Peyer's patch (tissue), 4 donors: Measurements from ENCODE around the gene TATDN2. TPM values are rescaled to one million over a fixed set of nuclear protein-coding genes. Genes with fewer than 3 reads are reported as not detected.

ENCODE experiments used
- DNase-seq, 3 donors: peaks; one replicate each; pipeline ENCODE4 v3.0.0-alpha.2; 2017 to 2019
- H3K27ac ChIP-seq, 4 donors: fragments of 200-600 bp; sonication (generic); one replicate each; pipeline ENCODE4 v1.5.1; 2016 to 2019
- H3K27me3 ChIP-seq, 2 donors: fragments of 200-600 bp; sonication (generic); one replicate each; pipeline ENCODE4 v1.5.1; 2019
- H3K36me3 ChIP-seq, 3 donors: fragments of 200-600 bp; sonication (generic); one replicate each; pipeline ENCODE4 v1.5.1; 2016 to 2019
- H3K4me1 ChIP-seq, 4 donors: fragments of 200-600 bp; sonication (generic); one replicate each; pipeline ENCODE4 v1.5.1; 2016 to 2019
- H3K4me3 ChIP-seq, 4 donors: fragments of 200-600 bp; sonication (generic); 1 replicate in 3 of 4; 2 replicates in 1 of 4; pipeline ENCODE4 v1.5.1; 2016 to 2019; ENCODE audit warnings: mild to moderate bottlenecking in 1 of 4
- H3K9me3 ChIP-seq, 4 donors: fragments of 200-600 bp; sonication (generic); one replicate each; pipeline ENCODE4 v1.5.1; 2016 to 2019; ENCODE audit warnings: mild to moderate bottlenecking in 1 of 4
- POLR2A ChIP-seq, 2 donors: fragments of 450-650 bp; IDR thresholded peaks; one replicate each; pipeline ENCODE4 v1.5.1; 2017; ENCODE audit warnings: antibody characterized with exemption in 2 of 2, mild to moderate bottlenecking in 2 of 2, moderate library complexity in 2 of 2
- total RNA-seq, 4 donors: library from RNA; depleted of rRNA; stranded (reverse); fragments of >200 nt; gene quantifications; one replicate each; pipeline ENCODE4 v1.1.0, GENCODE V29; 2016
- TF ChIP-seq, protein P1 (sequence below), 6 experiments: fragments of 450-650 bp in 4 of 6; fragments of 200-600 bp in 2 of 6; sonication (generic) in 1 of 6; IDR thresholded peaks; one replicate each; pipeline ENCODE4 v1.5.1; 2017 to 2019; ENCODE audit warnings: antibody characterized with exemption in 6 of 6, mild to moderate bottlenecking in 3 of 6, moderate library complexity in 1 of 6

The TATDN2 gene
- total RNA-seq, 4 donors from 2014 or later: 30.3 to 52.8 (median 36.9) TPM

DNA sequence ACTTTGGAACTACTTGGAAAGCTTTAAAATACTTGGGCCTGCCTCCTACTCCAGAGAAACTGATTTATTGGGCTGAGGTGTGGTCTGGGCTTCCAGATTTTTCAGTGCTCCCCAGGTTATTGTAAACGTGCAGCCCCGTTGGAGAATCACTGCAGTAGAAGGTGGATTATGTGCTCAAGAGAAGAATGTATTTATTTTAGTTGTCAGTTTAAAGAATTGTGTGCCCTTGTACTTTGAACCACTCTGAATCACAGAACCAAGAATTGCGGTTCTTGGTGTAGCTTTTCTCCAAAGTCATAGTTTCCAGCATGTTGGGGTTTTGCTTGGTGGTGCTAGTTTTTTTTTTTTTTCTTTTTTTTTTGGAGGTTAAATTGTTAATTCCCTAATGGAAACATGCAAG is 1.6 kb downstream of the TATDN2 start:
- no peak for DNase-seq
- H3K27ac ChIP-seq: peak overlapping the region; percentile 91 to 99 (median 94)

DNA sequence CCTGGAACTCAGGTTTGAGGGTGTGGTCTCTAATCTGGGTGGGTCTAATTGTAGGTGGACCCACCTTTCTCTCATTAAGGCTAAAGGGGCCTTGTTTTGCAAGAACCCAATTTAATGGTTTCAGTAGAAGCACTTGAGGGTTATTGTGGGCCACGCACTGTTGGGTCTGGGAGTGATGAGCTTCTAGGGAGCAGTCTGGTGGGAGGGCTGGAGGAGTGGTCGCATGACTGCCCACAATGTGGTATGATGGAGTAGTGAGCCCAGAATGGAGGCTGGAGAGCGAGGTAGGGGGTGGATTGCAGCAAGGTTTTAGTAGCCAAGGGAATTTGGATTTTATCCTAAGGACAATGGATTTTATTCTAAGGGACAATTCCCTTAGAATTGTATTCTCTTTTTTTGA is 2.7 kb downstream of the TATDN2 start:
- peaks cover 0 to 33% (median 8%) of the 10 kb centered on the region in 4 donors for H3K4me1 ChIP-seq
- no peaks in the 10 kb centered on the region for H3K9me3 ChIP-seq
- TF ChIP-seq, protein P1, sequence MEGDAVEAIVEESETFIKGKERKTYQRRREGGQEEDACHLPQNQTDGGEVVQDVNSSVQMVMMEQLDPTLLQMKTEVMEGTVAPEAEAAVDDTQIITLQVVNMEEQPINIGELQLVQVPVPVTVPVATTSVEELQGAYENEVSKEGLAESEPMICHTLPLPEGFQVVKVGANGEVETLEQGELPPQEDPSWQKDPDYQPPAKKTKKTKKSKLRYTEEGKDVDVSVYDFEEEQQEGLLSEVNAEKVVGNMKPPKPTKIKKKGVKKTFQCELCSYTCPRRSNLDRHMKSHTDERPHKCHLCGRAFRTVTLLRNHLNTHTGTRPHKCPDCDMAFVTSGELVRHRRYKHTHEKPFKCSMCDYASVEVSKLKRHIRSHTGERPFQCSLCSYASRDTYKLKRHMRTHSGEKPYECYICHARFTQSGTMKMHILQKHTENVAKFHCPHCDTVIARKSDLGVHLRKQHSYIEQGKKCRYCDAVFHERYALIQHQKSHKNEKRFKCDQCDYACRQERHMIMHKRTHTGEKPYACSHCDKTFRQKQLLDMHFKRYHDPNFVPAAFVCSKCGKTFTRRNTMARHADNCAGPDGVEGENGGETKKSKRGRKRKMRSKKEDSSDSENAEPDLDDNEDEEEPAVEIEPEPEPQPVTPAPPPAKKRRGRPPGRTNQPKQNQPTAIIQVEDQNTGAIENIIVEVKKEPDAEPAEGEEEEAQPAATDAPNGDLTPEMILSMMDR (IDR thresholded peaks at IDR 0.05): no peak
- peak in 1 of 3 donors; percentile 38 for DNase-seq
- no peaks in the 10 kb centered on the region for H3K27me3 ChIP-seq
- H3K4me3 ChIP-seq: no peak overlapping the region
- H3K36me3 ChIP-seq: peaks cover 0 to 36% (median 0%) of the 10 kb centered on the region in 3 donors
- peak overlapping the region in 1 of 4 donors; percentile 3 for H3K27ac ChIP-seq

More for the DNA sequence above, 1.6 kb downstream of the TATDN2 start:
- no peak for TF ChIP-seq POLR2A (IDR thresholded peaks at IDR 0.05)
- TF ChIP-seq, protein P1 (IDR thresholded peaks at IDR 0.05): no peak
- Histone ChIP-seq H3K4me1 (peaks cover 0 to 33% (median 8%) of the 10 kb centered on the region in 4 donors), H3K9me3 (peaks cover 0 to 7% (median 0%) of the 10 kb centered on the region in 4 donors), H3K4me3 (peak overlapping the region; percentile 90 to 99 (median 95)), H3K36me3 (peaks cover 0 to 31% (median 0%) of the 10 kb centered on the region in 3 donors), H3K27me3 (no peaks in the 10 kb centered on the region)

DNA sequence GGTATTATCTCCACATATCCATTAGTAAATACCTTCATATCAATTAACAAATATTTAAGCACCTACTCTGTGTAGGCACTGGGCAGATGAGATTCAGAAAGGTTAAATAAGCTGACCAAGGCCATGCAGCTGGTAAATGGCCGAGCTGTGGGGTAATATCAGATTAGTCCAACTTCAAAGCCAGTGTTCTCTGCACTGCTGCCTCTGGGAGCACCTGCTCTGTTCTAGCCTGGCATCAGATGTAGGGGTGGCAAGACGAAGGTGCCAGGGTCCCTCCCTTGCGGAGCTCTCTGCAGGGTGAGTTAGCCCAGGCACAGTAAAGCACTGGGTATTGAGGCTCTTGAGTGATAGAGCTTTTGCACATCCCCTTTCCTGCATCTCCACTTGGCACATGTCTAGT is 5.5 kb downstream of the TATDN2 start:
- peaks cover 0 to 45% (median 0%) of the 10 kb centered on the region in 3 donors for H3K36me3 ChIP-seq

DNA sequence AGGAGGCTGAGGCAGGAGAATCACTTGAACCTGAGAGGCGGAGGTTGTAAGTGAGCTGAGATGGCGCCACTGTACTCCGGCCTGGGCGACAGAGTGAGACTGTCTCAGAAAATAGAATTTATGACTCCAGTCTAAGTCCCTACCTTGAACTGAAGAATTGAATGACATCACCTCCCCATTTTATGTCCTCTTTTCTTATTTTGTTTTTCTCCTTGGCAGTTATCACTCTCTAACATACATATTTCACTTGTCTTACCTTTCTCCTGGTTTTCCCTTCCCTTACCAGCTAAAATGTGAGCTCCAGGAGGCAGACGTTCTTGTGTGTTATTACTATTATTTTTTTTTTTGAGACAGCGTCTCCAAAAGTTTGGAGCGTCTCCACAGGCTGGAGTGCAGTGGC is 7.6 kb downstream of the TATDN2 start:
- Histone ChIP-seq H3K27me3 (no peaks in the 10 kb centered on the region), H3K9me3 (no peaks in the 10 kb centered on the region), H3K4me1 (peaks cover 0 to 10% (median 2%) of the 10 kb centered on the region in 4 donors), H3K27ac (no peak overlapping the region), H3K4me3 (no peak overlapping the region), H3K36me3 (peaks cover 0 to 61% (median 0%) of the 10 kb centered on the region in 3 donors)
- TF ChIP-seq, protein P1 (IDR thresholded peaks at IDR 0.05): no peak
- no peak for TF ChIP-seq POLR2A (IDR thresholded peaks at IDR 0.05)
- DNase-seq: no peak

More for the DNA sequence above, 5.5 kb downstream of the TATDN2 start:
- TF ChIP-seq POLR2A (IDR thresholded peaks at IDR 0.05): no peak
- TF ChIP-seq, protein P1 (IDR thresholded peaks at IDR 0.05): no peak
- Histone ChIP-seq H3K27ac (no peak overlapping the region), H3K9me3 (no peaks in the 10 kb centered on the region), H3K4me3 (no peak overlapping the region), H3K27me3 (no peaks in the 10 kb centered on the region), H3K4me1 (peaks cover 0 to 27% (median 8%) of the 10 kb centered on the region in 4 donors)
- DNase-seq: no peak

DNA sequence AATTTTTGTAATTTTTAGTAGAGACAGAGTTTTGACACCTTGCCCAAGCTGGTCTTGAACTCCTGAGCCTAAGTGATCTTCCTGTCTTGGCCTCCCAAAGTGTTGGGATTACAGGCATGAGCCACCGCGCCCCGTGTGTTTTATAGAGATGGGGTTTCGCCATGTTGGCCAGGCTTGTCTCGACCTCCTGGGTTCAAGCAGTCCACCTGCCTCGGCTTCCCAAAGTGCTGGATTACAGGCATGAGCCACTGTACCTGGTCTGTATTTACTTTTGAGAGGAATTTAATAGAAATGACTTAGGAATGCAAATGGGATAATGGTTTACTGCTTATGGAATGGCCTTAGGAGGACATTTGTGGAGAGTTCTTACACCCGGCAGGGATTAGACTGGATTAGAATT is 10.8 kb downstream of the TATDN2 start:
- H3K27ac ChIP-seq: no peak overlapping the region
- no peak for DNase-seq

More for the DNA sequence above, 10.8 kb downstream of the TATDN2 start:
- peaks cover 0 to 7% (median under 1%) of the 10 kb centered on the region in 4 donors for H3K4me1 ChIP-seq
- H3K36me3 ChIP-seq: peaks cover 0 to 53% (median 0%) of the 10 kb centered on the region in 3 donors
- H3K4me3 ChIP-seq: no peak overlapping the region
- TF ChIP-seq POLR2A (IDR thresholded peaks at IDR 0.05): no peak
- TF ChIP-seq, protein P1 (IDR thresholded peaks at IDR 0.05): no peak
- H3K27me3 ChIP-seq: no peaks in the 10 kb centered on the region
- H3K9me3 ChIP-seq: no peaks in the 10 kb centered on the region
